Adipocyte (in vitro differentiated cells): ENCODE data around the gene PLEKHM3.
"Not testable (repeated sequence)": the region's sequence is repeated elsewhere in the genome, so short reads cannot be mapped to it uniquely, and the experiment has no call there.

Experiments used
- DNase-seq: peaks from one replicate; pipeline ENCODE4 v3.0.0-alpha.2; 2015; ENCODE audit warnings: low read depth
- H3K27me3 ChIP-seq: replicated peaks from 2 replicates; pipeline ENCODE4 v1.7.0; 2013; ENCODE audit warnings: mild to moderate bottlenecking, low read length, moderate library complexity; ENCODE audit not compliant: control insufficient read depth, insufficient read depth
- H3K36me3 ChIP-seq: 2 replicates; pipeline ENCODE4 v1.7.0; 2013; ENCODE audit warnings: low read length, mild to moderate bottlenecking, moderate library complexity; ENCODE audit not compliant: control insufficient read depth, insufficient read depth, severe bottlenecking
- H3K4me1 ChIP-seq: 2 replicates; pipeline ENCODE4 v1.7.0; 2013; ENCODE audit warnings: mild to moderate bottlenecking, low read length, moderate library complexity; ENCODE audit not compliant: control insufficient read depth, insufficient read depth
- H3K4me3 ChIP-seq: 2 replicates; pipeline ENCODE4 v1.7.0; 2013; ENCODE audit warnings: mild to moderate bottlenecking, low read length, moderate library complexity
- H3K9ac ChIP-seq: 2 replicates; pipeline ENCODE4 v1.7.0; 2013; ENCODE audit warnings: mild to moderate bottlenecking, low read length, moderate library complexity
- H3K9me3 ChIP-seq: 2 replicates; pipeline ENCODE4 v1.7.0; 2013; ENCODE audit warnings: mild to moderate bottlenecking, low read length, moderate library complexity; ENCODE audit not compliant: control insufficient read depth

PLEKHM3 gene

GRCh38 chr2:207960090-207960489, 65.2 kb downstream of the PLEKHM3 start:
- Histone ChIP-seq H3K4me1 (no peaks in the 10 kb centered on the region), H3K9ac (no peak overlapping the region), H3K36me3 (peaks cover 8% of the 10 kb centered on the region), H3K27me3 (no peaks in the 10 kb centered on the region), H3K4me3 (no peak overlapping the region), H3K9me3 (peaks cover 8% of the 10 kb centered on the region)
- no peak for DNase-seq

GRCh38 chr2:207956771-207957170, 68.6 kb downstream of the PLEKHM3 start:
- Histone ChIP-seq H3K27me3 (no peaks in the 10 kb centered on the region), H3K4me1 (peaks cover 3% of the 10 kb centered on the region), H3K9me3 (no peaks in the 10 kb centered on the region), H3K36me3 (no peaks in the 10 kb centered on the region), H3K9ac (no peak overlapping the region), H3K4me3 (no peak overlapping the region)
- DNase-seq, result no peak

GRCh38 chr2:207955456-207955855, 69.9 kb downstream of the PLEKHM3 start:
- Histone ChIP-seq H3K4me1 (peaks cover 3% of the 10 kb centered on the region), H3K9me3 (no peaks in the 10 kb centered on the region), H3K27me3 (no peaks in the 10 kb centered on the region), H3K36me3 (no peaks in the 10 kb centered on the region), H3K4me3 (no peak overlapping the region), H3K9ac (no peak overlapping the region)
- no peak for DNase-seq

- Histone ChIP-seq H3K36me3 (no peaks in the 10 kb centered on the region), H3K27me3 (no peaks in the 10 kb centered on the region), H3K4me3 (no peak overlapping the region), H3K4me1 (peaks cover 3% of the 10 kb centered on the region), H3K9me3 (no peaks in the 10 kb centered on the region), H3K9ac (no peak overlapping the region)
- no peak for DNase-seq
These were observed 72.0 kb downstream of the PLEKHM3 start for GRCh38 chr2:207953354-207953753.

GRCh38 chr2:207952564-207953345, 72.6 kb downstream of the PLEKHM3 start:
- no peaks in the 10 kb centered on the region for H3K36me3 ChIP-seq
- no peak overlapping the region for H3K4me3 ChIP-seq
- no peak for DNase-seq
- H3K27me3 ChIP-seq, result no peaks in the 10 kb centered on the region
- no peak overlapping the region for H3K9ac ChIP-seq
- H3K4me1 ChIP-seq, result peaks cover 3% of the 10 kb centered on the region
- no peaks in the 10 kb centered on the region for H3K9me3 ChIP-seq

- Histone ChIP-seq H3K27me3 (no peaks in the 10 kb centered on the region), H3K9ac (no peak overlapping the region), H3K4me3 (no peak overlapping the region), H3K9me3 (no peaks in the 10 kb centered on the region), H3K4me1 (peaks cover 3% of the 10 kb centered on the region), H3K36me3 (no peaks in the 10 kb centered on the region)
- no peak for DNase-seq
These were observed 73.4 kb downstream of the PLEKHM3 start for GRCh38 chr2:207951734-207952470.

- H3K9ac ChIP-seq, result no peak overlapping the region
- DNase-seq, result no peak
- H3K27me3 ChIP-seq, result no peaks in the 10 kb centered on the region
- no peak overlapping the region for H3K4me3 ChIP-seq
- peaks cover 3% of the 10 kb centered on the region for H3K4me1 ChIP-seq
- H3K36me3 ChIP-seq, result no peaks in the 10 kb centered on the region
- no peaks in the 10 kb centered on the region for H3K9me3 ChIP-seq
These were observed 74.6 kb downstream of the PLEKHM3 start for GRCh38 chr2:207950761-207951114.

- no peaks in the 10 kb centered on the region for H3K9me3 ChIP-seq
- no peak for DNase-seq
- no peak overlapping the region for H3K9ac ChIP-seq
- no peaks in the 10 kb centered on the region for H3K27me3 ChIP-seq
- peaks cover 1% of the 10 kb centered on the region for H3K36me3 ChIP-seq
- H3K4me3 ChIP-seq, result no peak overlapping the region
- H3K4me1 ChIP-seq, result peaks cover 3% of the 10 kb centered on the region
These were observed 75.1 kb downstream of the PLEKHM3 start for GRCh38 chr2:207950063-207950760.

- H3K27me3 ChIP-seq, H3K9ac ChIP-seq, H3K4me3 ChIP-seq, DNase-seq, H3K9me3 ChIP-seq, H3K4me1 ChIP-seq: not testable (repeated sequence)
- H3K36me3 ChIP-seq, result peaks cover 10% of the 10 kb centered on the region
These were observed 76.1 kb downstream of the PLEKHM3 start for GRCh38 chr2:207949245-207949644.

GRCh38 chr2:207944979-207945600, 80.2 kb downstream of the PLEKHM3 start:
- DNase-seq, result no peak
- H3K9ac ChIP-seq, result no peak overlapping the region
- H3K36me3 ChIP-seq, result peaks cover 15% of the 10 kb centered on the region
- no peaks in the 10 kb centered on the region for H3K4me1 ChIP-seq
- no peak overlapping the region for H3K4me3 ChIP-seq
- no peaks in the 10 kb centered on the region for H3K9me3 ChIP-seq
- no peaks in the 10 kb centered on the region for H3K27me3 ChIP-seq

- no peaks in the 10 kb centered on the region for H3K27me3 ChIP-seq
- no peak overlapping the region for H3K9ac ChIP-seq
- no peak for DNase-seq
- no peaks in the 10 kb centered on the region for H3K9me3 ChIP-seq
- peaks cover 15% of the 10 kb centered on the region for H3K36me3 ChIP-seq
- H3K4me1 ChIP-seq, result no peaks in the 10 kb centered on the region
- H3K4me3 ChIP-seq, result no peak overlapping the region
These were observed 81.0 kb downstream of the PLEKHM3 start for GRCh38 chr2:207944334-207944733.
